Measurements from ENCODE around the gene IL1R2.
A peak's percentile ranks its signal among the peaks of the same experiment; 100 is the strongest.
"Not testable (repeated sequence)": the region's sequence is repeated elsewhere in the genome, so short reads cannot be mapped to it uniquely, and the experiment has no call there.

IL1R2 gene

DNA sequence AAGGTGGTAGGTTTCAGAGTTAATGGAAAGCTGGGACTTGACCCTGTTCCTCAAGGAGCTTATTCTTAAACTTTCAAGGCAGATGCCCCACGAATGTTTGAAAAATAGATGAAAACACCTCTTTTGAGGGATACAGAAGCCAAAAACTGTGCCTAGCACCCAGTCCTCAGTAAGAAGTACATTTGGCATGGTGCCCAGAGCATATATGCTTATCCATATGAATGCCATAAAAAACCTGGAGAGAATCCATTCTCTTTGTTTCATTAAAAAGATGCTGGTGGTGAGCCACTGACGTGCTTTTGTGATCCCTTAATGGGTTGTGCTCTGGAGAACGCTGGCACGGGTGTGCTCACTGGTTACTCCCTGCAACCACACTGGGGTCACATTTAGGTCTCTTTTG, 69.0 kb downstream of the IL1R2 start:
- no peak for DNase-seq (ENCODE audit: low read depth in 2 of 2)

DNA sequence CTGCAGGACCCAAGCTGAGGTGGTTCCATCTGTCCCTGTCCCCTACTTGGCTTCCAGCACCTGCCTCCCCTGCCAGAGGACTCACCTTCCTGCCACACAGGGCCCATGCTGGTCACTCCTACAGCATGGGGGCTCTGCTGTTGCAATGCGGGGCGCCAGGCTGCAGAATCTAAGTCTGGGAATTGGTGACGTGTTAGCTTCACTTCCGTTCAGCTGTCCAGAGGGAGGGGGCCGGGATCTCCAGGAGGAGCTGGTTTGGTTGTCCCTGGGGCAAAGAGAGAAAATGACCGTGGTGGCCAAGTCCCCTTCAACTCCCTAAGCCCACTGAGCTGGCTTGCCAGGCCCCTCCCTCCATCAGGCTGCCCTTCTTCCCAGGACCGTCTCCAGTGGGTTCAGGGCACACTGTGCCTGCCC, 69.5 kb downstream of the IL1R2 start:
- no peak for DNase-seq (ENCODE audit: low read depth in 2 of 2)

DNA sequence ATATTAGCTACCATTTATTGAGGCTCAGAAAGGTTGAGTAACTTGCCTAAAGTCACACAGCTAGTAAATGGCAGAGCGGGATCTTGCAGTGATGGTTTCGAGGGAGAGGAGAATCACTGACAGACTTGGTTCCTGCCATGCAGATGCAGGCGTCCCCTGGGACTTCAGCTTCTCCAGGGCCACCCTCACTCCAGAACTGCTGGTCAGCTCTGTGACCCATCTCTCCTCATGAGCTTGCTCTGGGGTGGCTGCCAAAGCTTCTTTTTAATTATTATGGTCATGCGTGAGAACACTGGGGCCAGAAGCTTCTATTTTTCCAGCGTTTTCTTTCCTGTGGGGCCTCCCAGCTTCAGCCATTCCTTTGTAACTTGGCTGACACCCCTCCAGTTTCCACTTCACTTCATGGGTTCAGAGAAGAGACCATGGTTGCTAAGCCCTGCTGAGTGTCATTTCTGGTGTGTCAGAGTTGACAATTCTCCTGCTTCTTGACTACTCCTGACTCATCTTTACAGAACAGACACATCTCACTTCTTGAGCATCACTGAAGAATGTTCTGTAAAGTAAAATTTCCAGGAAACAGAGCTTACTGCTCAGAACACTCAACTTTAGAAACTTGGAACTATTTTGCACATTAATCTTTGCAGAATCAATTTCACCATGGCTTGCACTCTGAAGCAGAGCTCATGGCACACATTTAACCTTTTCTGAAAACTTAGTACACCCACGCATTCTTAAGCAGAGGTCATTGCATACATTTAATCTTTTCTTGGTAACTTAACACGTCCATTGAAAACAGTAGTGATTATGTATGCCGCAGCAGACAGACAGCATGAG, 70.4 kb downstream of the IL1R2 start:
- DNase-seq (ENCODE audit: low read depth in 2 of 2) = peak in 1 of 2 experiments; percentile 67

DNA sequence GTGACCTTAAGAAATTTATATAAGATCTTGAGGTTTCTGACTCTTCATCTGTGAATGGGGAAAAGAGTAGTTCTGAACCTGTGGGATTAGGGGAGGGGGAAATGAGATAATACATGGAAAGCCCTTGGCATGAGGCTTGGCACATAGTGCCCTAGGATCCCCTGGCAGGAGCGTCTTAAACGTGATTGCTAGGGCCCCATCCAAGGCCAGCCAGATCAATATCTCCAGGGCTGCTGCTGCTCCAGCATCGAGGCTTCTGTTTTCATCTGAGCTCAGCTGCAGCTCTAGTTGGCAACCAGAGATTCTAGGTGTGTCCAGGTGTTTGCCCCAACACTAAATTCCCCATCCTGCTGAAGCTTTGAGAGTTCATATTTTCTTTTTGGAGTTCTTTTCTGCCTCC, 71.0 kb downstream of the IL1R2 start:
- DNase-seq (ENCODE audit: low read depth in 2 of 2) = no peak

DNA sequence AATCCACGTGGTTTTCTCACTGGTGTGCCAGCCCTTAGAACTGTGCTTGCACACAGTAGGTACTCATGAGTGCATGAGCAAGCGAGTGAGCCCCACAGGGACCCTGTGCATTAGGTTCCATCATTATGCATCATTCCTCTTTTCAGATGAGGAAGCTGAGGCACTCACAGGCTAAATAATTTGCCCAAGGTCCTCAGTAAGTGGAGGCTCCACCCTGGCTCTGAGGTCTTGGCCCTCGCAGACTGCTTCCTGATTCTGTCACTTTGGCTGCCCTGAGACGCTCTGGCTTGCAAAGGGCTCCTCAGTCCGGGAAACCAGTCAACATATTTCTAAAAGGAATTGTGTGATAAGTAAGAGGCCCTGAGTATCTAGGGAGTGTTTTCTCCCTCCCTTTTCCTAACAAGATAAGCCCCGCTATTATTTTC, 71.7 kb downstream of the IL1R2 start:
- DNase-seq (ENCODE audit: low read depth in 2 of 2) = no peak

DNA sequence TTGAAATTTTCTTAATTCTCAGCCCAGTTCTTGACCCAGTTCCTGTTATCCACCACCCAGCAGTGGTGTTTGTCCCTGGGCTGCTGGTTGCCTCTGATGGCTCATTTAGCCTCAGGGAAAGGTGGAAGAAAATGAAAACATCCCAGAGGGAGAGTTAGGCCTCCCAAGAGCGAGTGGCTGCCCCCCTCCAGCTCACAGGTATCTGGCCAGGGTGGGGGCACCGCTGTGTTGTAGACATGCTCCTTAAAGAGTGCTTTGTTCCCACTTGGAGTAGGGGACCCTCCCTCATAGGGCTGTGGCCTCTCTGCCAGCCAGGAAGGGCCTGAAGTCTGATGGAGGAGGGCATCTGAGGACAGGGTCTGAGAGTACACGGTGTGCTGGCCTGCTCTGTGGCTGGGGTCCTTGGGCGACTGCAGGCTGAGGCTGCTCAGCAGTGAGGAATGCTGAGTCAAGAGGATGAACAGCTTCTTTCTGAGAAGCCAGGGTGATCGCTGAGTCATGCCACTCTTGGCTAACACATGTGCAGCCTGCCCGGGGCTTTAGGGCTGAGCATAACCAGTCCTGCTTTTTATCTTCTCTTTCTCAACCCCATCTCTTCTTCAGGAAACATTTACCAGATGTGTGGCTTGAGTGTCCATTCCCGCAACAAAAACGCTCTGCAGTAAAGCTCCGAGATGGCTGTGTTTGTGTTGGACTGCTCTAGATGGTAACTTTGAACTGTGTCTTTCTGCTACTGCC, 72.3 kb downstream of the IL1R2 start:
- DNase-seq (ENCODE audit: low read depth in 2 of 2) = peak; percentile 98

DNA sequence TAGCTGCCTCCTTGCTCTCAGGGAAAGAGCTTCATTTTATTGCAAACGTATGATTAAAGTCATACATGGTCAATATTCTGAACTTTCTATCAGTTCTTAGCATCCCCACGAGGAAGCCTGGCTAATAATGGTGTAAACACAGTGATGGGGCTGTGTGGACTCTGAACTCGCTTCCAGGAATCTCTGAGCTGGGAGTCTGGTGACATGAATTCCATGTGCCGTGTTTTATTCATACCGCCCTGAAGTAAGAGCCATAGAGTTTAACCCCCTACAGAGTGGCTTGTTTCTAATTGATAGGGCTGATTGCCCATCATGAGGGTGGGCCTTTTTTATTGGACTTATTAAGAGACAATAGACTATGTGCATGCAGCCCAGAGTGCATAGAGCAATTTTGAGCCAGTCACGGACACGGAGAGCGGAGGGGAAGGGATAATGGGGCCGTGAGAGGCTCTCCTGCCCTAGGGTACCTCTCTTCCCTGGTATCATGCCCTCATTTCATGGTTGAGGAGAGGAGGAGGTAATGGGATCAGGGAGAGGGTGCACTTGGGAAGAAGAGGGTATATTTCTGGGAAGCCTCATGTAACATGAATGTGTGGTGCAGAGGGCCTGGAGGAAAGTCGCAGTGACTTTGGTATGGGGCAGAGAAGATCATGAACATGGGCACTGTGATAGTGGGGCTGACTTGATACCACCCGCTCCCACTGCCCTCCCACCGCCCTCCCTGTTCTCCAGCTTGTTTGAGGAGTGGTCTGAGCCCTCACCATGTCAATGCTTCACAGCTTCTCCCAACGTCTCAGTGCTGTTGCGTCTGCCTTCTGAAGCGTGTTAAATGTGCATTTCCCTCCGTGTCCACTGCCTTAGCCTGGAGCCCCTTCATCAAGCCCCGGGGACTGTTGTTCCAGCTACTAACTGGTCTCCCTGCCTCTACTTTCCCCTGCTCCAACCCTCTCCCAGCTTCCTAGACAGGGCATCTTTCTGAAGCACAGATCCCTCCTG, 73.2 kb downstream of the IL1R2 start:
- DNase-seq (ENCODE audit: low read depth in 2 of 2) = no peak

DNA sequence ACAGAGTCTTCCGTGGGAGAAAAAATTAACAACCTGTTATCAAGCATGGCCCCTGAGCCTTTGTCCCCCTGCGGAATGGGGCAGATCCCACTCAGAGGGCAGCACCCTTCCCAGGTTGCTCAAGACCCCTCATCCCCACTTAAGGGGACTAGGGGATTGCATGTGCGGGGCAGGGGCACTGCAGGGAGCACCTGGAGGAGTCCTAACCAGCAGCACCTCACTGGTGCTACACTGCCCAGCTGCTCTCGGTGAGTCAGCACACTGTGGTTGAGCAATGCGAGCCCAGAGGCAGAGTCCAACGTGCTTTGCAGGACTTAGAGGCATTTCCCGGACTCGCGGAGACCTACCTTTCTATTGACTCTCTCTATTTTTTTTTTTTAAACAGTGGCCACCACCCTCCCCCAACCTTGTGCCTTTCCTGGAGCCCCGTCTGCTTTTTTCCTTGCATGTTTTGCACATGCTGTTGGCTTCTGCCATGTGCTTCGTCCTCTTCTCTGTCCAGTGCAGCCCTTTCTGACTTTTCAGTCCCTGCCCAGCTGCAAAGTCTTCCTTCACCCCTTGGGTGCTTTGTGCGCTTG, 74.0 kb downstream of the IL1R2 start:
- DNase-seq (ENCODE audit: low read depth in 2 of 2) = no peak

DNA sequence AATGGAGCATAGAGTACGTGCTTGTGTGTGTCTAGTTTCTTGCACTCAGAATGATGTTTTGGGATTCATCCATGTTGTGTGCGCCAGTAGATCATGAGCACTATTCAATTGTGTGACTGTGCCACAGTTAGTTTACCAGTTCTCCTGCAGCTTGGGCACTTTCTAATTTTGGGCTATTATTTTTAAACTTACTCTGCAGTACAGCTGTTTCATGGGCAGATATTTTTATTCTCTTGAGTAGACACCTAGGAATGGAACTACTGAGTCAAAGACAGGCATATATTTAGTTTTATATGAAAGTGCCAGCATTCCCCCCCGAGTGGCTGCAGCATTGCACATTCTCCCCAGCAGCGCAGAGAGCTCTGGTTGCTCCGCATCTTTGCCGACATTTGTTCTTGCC, 74.8 kb downstream of the IL1R2 start:
- DNase-seq (ENCODE audit: low read depth in 2 of 2) = no peak

DNA sequence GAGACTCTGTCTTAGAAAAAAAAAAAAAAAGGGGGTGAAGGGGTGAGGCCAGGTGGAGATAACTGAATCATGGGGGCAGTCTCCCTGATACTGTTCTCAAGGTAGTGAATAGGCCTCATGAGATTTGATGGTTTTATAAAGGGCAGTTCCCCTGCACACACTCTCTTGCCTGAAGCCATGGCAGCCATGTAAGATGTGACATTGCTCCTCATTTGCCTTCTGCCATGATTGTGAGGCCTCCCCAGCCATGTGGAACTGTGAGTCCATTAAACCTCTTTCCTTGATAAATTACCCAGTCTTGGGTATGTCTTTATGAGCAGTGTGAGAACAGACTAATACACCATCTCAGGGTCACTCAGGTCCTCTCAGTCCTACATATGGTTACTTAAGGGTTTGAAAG, 76.4 kb downstream of the IL1R2 start:
- not testable (repeated sequence) for DNase-seq (ENCODE audit: low read depth in 2 of 2)

DNA sequence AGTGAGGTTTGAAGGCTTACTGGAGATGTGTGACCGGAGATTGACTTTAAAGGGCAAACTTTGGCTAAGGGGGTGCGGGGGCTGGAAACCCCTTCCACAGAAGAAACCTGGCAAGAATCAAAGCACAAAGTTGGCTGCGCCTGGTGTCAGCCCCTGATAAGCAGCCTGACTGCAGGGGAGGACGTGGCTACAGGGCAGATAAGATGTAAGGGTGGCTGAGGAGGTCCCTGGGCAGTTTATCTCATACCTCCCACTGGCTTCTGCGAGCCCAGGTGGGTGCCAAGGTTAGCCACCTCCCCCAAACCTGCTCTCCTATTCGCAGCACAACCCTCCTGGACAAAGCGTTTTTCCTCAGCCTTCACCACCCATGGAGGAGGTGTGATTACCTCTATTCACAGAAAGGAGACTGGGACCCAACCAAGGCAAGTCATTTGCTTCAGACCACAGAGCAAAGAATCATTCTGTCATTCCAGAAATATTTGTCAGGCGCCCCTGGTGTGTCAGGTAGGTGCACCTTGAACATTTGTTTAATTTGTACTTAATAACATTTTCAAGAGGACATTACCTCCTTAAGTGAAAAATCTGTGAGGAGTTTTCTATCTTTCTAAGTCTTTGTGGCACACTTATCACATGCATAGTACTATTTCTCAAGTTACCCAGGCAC, 77.7 kb downstream of the IL1R2 start:
- DNase-seq (ENCODE audit: low read depth in 2 of 2) = no peak

DNA sequence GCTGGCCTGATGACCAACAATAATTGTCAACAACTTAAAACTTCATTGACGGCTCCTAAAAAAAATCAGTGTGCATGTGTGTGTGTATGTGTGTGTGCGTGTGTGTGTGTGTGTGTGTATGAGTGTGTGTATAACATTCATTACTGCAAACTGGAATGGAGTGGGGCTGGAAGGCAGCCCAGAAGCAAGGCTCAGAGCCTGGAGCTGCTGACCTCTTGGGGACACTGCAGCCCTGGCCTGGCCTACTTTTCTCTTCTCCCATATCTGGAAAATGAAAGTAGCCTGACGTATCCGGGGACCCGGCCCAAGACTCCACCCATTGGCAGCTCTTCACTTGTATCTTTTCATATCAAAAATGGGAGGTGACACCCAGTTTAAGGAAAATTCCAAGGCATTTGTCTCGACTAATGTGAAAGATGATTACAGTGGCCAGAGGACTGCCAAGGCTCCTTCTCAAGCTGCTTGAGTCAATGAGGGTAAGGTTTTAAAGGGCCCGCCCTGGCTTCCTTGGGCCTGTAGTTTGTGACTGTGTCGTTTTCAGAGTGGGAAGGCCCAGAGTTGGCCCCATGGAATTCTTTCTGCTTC, 78.4 kb downstream of the IL1R2 start:
- no peak for DNase-seq (ENCODE audit: low read depth in 2 of 2)

DNA sequence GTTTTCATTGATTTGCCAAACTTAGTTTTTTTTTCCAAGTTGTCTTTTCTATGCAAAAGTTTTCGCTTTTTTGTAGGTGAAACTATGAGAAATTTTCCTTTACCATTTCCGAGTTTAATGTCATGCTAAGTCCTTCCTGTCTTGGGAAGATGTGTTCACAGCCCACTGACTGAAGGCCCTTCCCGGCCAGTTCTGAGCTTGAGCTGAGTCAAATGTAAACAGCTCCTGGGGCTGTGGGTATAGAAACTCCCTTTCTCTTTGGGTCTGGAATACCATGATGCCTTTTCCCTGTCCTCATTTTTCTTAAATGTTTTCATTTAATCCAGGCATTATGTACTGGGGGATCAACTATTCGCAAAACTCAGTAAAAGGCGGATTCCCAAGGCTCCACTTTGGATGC, 81.0 kb downstream of the IL1R2 start:
- no peak for DNase-seq (ENCODE audit: low read depth in 2 of 2)

DNA sequence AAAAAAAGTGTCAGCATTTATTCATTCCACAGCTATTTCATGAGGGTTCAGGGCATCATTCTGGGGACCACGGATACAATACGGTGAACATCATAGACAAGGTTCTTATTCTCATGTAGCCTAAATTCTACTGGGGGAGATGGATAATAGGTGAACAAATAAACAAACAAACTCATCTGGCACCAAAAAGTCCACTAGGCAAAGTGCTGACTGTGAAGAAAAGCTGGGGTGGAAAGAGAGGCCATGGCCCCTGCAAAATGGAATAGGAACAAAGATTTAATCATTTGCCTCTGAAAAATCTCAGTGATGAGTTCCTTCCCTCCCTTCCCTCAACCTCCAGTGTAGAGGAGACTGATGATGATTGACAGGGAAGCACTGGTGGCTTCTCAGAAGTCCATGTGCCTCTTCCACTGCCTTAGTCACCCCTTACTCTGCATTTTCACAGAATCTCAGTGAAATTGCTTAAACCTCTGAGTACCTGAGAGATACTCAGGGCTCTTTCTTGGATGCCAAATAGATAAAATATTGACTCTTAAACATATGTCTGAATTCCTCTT, 81.5 kb downstream of the IL1R2 start:
- DNase-seq (ENCODE audit: low read depth in 2 of 2) = no peak

DNA sequence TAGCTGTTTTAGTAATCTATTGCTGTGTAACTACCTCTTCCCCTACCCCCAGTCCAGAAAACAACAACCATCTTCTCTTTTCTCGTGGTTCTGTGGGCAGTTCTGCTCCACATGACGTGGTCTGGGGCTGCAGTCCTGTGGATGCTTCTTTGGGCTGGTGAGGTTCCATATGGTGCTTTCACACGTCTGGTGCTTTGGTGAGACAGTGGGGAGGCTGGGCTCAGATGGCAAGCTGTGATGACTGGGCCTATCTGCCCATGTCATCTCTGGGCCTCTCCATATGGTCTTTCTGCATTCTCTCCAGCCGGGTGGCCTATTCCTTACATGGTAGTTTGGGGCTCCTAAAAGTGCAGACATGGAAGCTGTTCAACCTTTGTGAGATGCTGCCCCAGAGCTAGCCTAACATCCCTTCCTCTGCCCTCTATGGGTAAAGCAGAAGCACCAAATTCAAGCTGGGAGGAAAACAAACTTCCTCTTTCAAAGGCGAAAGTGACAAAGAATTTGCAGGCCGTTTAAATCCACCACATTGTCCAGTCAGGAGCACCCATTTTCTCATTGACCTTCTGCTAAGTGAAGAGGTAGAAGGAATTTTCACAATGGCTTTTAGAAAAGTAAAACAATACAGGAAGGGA, 82.5 kb downstream of the IL1R2 start:
- no peak for DNase-seq (ENCODE audit: low read depth in 2 of 2)

DNA sequence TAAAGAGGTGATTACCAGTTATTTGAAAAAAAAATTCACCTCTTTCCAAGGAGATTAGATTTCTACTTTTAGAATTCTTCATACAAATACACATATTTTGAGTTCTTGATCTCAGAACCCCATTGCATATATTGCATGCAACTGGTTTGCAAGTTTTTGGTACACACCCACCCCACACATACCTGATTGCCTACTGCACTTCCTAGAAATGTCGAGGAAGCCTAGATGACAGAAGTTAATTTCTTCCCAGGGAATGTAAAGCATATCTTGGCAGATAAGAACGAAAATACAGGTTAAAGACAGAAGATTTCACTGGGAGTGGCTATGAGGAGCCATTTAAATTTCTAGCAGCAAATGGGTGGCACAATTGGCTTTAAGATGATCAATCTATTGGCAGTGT, 83.7 kb downstream of the IL1R2 start:
- no peak for DNase-seq (ENCODE audit: low read depth in 2 of 2)

DNA sequence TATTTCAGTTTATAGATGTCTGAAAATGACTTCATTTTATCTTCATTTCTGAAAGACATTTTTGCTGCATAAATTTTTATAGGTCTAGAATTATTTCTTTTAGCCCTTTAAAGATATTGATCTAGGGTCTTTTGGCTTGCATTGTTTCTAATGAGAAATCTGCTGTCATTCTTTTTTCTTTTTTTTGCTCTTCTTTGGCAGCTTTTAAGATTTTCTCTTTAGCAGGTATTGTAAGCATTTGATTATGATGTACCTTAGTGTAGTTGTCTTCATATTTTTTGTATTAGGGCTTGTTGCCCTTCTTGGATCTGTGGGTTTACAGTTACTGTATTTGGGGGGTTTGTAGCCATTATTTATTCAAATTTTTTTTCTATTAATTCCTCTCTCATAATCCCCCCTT, 84.8 kb downstream of the IL1R2 start:
- DNase-seq (ENCODE audit: low read depth in 2 of 2) = no peak
